Measurements from ENCODE around the gene EML4. TPM values are rescaled to one million over a fixed set of nuclear protein-coding genes. Genes with fewer than 3 reads are reported as not detected.

EML4 gene
- total RNA-seq: 35.8 and 47.6 TPM in 2 replicates

GRCh38 chr2:42169100-42169873 lies at the start of gene EML4:
TSS of gene EML4 (plus strand) at chr2:42169353. CDS start at chr2:42169612, 259 bp downstream.

DNA sequence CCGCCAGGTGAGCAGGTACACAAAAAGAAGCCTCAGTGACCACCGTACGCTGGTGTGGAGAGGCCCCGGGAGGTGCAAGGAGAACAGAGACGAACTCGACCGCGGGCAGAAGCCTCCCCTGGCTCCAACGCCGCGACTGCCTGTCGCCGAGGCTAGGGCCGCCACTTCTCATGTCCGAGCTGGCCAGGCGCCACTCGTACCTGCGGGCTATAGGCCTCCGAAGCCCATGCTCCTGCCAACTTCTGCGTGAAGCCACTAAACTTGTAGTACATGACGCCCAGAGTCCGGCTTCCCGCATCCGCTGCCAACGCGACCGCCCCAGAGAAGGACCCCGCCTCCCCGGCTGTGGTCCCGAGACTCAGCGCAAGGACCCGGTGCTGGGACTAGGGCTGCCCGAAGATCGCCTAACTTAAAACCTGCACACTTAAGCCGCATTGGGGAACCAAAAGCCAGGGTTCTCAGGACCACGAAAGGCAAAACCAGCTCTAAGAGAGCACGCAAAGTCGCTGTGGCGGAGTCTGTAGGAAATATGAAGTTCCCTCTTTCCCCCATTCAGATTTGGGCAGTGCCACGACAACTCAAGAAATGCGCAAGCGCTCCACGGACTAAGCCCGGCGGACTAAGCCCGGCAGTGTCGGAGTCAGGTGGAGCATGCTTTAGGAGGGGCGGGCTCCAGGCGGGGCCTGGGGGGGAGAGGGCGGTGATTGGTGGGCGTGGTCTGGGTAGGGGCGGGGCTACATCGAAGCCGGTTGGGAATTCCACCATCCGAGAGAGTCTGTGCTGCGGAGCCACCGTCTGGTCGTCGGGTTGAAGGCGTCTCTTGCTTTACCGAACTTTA lies 192.0 kb downstream of the EML4 start, which contains the start of gene COX7A2L:
Gene COX7A2L (minus strand): TSS at position 328 of the 838 bp plus-strand sequence. CDS start 56 bp downstream, at position 272.

Other genes with a start within 250 kb of the EML4 start
- 31.7 and 35.9 TPM in 2 replicates for gene PKDCC, start 121.3 kb upstream of the EML4 start, total RNA-seq
- 148 and 163 TPM in 2 replicates for gene COX7A2L, start 191.9 kb downstream of the EML4 start, total RNA-seq

All from aortic smooth muscle cell (primary cell).